ENCODE measurements around the gene MYLK4. TPM values are rescaled to one million over a fixed set of nuclear protein-coding genes. Genes with fewer than 3 reads are reported as not detected.

The MYLK4 gene
- total RNA-seq, 1 donor from 2014 or later = 1.0 TPM

- H3K4me1 Mint-ChIP-seq (ENCODE audit: unreplicated experiment) = peaks cover 50% of the 10 kb centered on the region
- peak overlapping the region; percentile 84 for H3K4me3 Mint-ChIP-seq (ENCODE audit: unreplicated experiment)
- no peak for DNase-seq (ENCODE audit: extremely low spot score, unreplicated experiment)
- peaks cover 6% of the 10 kb centered on the region for H3K36me3 Mint-ChIP-seq (ENCODE audit: unreplicated experiment)
- H3K27me3 Mint-ChIP-seq (ENCODE audit: unreplicated experiment) = no peaks in the 10 kb centered on the region
- no peak for TF ChIP-seq CTCF (IDR thresholded peaks at IDR 0.05)
- no peaks in the 10 kb centered on the region for H3K9me3 Mint-ChIP-seq (ENCODE audit: unreplicated experiment)
- H3K27ac Mint-ChIP-seq (ENCODE audit: unreplicated experiment) = peak overlapping the region; percentile 88
These were observed 15.4 kb upstream of the MYLK4 start for GRCh38 chr6:2765896-2766766.

GRCh38 chr6:2765166-2765895 is 14.6 kb upstream of the MYLK4 start, which contains the start of gene WRNIP1:
TSS of gene WRNIP1 (plus strand) at chr6:2765393. CDS start at chr6:2765623, 230 bp downstream.
- Mint-ChIP-seq H3K27me3 (ENCODE audit: unreplicated experiment) (no peaks in the 10 kb centered on the region), H3K4me3 (ENCODE audit: unreplicated experiment) (peak within 1 kb of the TSS; percentile 95), H3K4me1 (ENCODE audit: unreplicated experiment) (peaks cover 42% of the 10 kb centered on the region)

GRCh38 chr6:2764610-2765165 is 14.0 kb upstream of the MYLK4 start:
- H3K4me3 Mint-ChIP-seq (ENCODE audit: unreplicated experiment) = peak overlapping the region; percentile 95
- no peak for DNase-seq (ENCODE audit: extremely low spot score, unreplicated experiment)
- peaks cover 4% of the 10 kb centered on the region for H3K36me3 Mint-ChIP-seq (ENCODE audit: unreplicated experiment)
- H3K27ac Mint-ChIP-seq (ENCODE audit: unreplicated experiment) = peak overlapping the region; percentile 100
- H3K9me3 Mint-ChIP-seq (ENCODE audit: unreplicated experiment) = no peaks in the 10 kb centered on the region
- peaks cover 35% of the 10 kb centered on the region for H3K4me1 Mint-ChIP-seq (ENCODE audit: unreplicated experiment)
- TF ChIP-seq CTCF (IDR thresholded peaks at IDR 0.05) = no peak
- no peaks in the 10 kb centered on the region for H3K27me3 Mint-ChIP-seq (ENCODE audit: unreplicated experiment)

More at GRCh38 chr6:2765166-2765895, 14.6 kb upstream of the MYLK4 start, which contains the start of gene WRNIP1:
- H3K27ac Mint-ChIP-seq (ENCODE audit: unreplicated experiment) = peak within 1 kb of the TSS; percentile 100
- H3K36me3 Mint-ChIP-seq (ENCODE audit: unreplicated experiment) = peaks cover 4% of the 10 kb centered on the region
- peak; percentile 100 for DNase-seq (ENCODE audit: extremely low spot score, unreplicated experiment)
- peak; percentile 78 for TF ChIP-seq CTCF (IDR thresholded peaks at IDR 0.05)
- H3K9me3 Mint-ChIP-seq (ENCODE audit: unreplicated experiment) = no peaks in the 10 kb centered on the region

GRCh38 chr6:2763876-2764540 is 13.3 kb upstream of the MYLK4 start:
- Mint-ChIP-seq H3K27me3 (ENCODE audit: unreplicated experiment) (no peaks in the 10 kb centered on the region), H3K4me1 (ENCODE audit: unreplicated experiment) (peaks cover 29% of the 10 kb centered on the region), H3K4me3 (ENCODE audit: unreplicated experiment) (peak overlapping the region; percentile 95), H3K36me3 (ENCODE audit: unreplicated experiment) (peaks cover 4% of the 10 kb centered on the region), H3K27ac (ENCODE audit: unreplicated experiment) (peak overlapping the region; percentile 100), H3K9me3 (ENCODE audit: unreplicated experiment) (no peaks in the 10 kb centered on the region)
- no peak for TF ChIP-seq CTCF (IDR thresholded peaks at IDR 0.05)
- no peak for DNase-seq (ENCODE audit: extremely low spot score, unreplicated experiment)
